Upper lobe of left lung (tissue), 4 donors: ENCODE measurements around the gene AKAP6.

Experiments
- EP300 ChIP-seq, 4 donors: sonication (generic); formaldehyde crosslinking; IDR thresholded peaks; one replicate each; pipeline ENCODE4 v1.5.1; 2017; ENCODE audit warnings: antibody characterized with exemption in 4 of 4, control low read depth in 2 of 4
- POLR2AphosphoS5 ChIP-seq, 2 donors: sonication (generic); formaldehyde crosslinking; IDR thresholded peaks; one replicate each; pipeline ENCODE4 v1.5.1; 2017; ENCODE audit warnings: antibody characterized with exemption in 2 of 2
- TF ChIP-seq, protein P1 (sequence below), 6 experiments: fragments of 450-650 bp in 4 of 6; fragments of 200-600 bp in 2 of 6; sonication (generic) in 2 of 6; IDR thresholded peaks; one replicate each; pipeline ENCODE4 v1.5.1; 2016 to 2019; ENCODE audit warnings: antibody characterized with exemption in 6 of 6

DNA sequence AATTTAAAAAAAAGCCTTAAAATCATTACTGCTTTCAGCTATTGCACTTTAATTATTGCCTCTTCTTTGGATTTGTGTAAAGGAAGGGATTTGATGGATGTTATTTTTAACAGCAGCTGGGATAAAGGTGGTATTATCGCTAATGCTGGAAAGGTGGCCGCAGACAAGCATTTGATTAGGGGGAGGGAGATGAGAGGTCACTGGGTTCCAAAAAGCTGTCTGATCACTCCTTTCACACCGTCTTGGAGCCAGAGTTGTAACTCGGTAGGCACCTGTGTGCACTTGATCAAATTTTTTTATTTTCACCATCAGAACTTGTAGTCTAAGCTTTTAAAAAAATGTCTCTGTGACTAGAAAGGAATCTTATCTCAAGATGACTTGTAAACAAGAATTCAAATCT lies 99.8 kb downstream of the AKAP6 start:
- TF ChIP-seq, protein P1, sequence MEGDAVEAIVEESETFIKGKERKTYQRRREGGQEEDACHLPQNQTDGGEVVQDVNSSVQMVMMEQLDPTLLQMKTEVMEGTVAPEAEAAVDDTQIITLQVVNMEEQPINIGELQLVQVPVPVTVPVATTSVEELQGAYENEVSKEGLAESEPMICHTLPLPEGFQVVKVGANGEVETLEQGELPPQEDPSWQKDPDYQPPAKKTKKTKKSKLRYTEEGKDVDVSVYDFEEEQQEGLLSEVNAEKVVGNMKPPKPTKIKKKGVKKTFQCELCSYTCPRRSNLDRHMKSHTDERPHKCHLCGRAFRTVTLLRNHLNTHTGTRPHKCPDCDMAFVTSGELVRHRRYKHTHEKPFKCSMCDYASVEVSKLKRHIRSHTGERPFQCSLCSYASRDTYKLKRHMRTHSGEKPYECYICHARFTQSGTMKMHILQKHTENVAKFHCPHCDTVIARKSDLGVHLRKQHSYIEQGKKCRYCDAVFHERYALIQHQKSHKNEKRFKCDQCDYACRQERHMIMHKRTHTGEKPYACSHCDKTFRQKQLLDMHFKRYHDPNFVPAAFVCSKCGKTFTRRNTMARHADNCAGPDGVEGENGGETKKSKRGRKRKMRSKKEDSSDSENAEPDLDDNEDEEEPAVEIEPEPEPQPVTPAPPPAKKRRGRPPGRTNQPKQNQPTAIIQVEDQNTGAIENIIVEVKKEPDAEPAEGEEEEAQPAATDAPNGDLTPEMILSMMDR (IDR thresholded peaks at IDR 0.05), result no peak
- TF ChIP-seq EP300 (IDR thresholded peaks at IDR 0.05) (no peak), POLR2AphosphoS5 (IDR thresholded peaks at IDR 0.05) (no peak)
